ENCODE results near the gene ATP8A1. TPM values are rescaled to one million over a fixed set of nuclear protein-coding genes. Genes with fewer than 3 reads are reported as not detected.

Gene ATP8A1
- total and polyA plus RNA-seq, 2 of the 8 experiments (the other 6 are each of a cell fraction or from before 2014, with no cell fraction given): 3.7 to 14.9 TPM

DNA sequence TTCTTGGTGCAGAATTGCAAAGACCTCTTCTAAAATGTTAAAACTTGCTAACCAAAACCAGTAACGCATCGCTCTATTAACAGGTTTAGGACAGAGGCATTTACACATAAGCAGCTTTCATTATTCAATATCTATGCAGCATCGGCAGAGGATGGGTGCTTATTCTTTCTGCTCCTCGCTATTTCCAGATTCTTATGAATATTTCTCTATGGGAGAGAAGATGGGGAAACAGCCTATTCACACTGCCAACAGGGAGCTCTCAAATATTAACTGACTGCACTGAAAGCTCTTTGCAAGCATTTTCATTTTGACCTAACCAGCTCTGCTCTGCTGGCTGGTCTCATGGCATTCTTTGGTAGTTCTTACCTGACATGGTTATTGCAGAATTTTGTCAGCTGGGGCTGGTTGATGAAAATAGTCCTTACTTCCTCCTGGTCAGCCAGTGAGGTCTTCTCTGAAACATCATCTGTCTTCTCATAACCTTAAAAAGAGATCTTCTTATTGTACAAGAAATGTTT, 30.2 kb downstream of the ATP8A1 start:
- H2BK12ac ChIP-seq (ENCODE audit: low read depth, low read length): no peak overlapping the region
- H3K4me2 ChIP-seq (ENCODE audit: insufficient read depth in 1 of 2, low read depth in 2 of 2, low read length in 2 of 2): no peak overlapping the region
- no peak overlapping the region for H3K4me3 ChIP-seq (ENCODE audit: extremely low read depth in 1 of 4, insufficient read depth in 2 of 4, low read depth in 3 of 4, low read length in 4 of 4)
- H3K79me2 ChIP-seq (ENCODE audit: control insufficient read depth in 1 of 2, insufficient read depth in 2 of 2, low read length in 2 of 2): no peaks in the 10 kb centered on the region
- H3K4ac ChIP-seq (replicated peaks; ENCODE audit: insufficient read length, low read depth, low read length): no peak overlapping the region
- H3K9ac ChIP-seq (replicated peaks in 1 of 4; ENCODE audit: extremely low read depth in 1 of 4, low read depth in 3 of 4, low read length in 3 of 4): no peak overlapping the region
- no peak overlapping the region for H3K18ac ChIP-seq (ENCODE audit: extremely low read depth, low read length)
- no peak overlapping the region for H4K8ac ChIP-seq (ENCODE audit: extremely low read depth, insufficient read depth, low read length)
- ChIA-PET POLR2A (ENCODE audit: partially characterized antibody) (no interaction called here), CTCF (ENCODE audit: partially characterized antibody) (no interaction called here)
- no peaks in the 10 kb centered on the region for H3K9me3 ChIP-seq (ENCODE audit: insufficient read depth in 2 of 2, low read depth in 1 of 2, low read length in 1 of 2)
- H2BK120ac ChIP-seq (replicated peaks; ENCODE audit: low read depth, low read length): no peak overlapping the region
- no peak overlapping the region for H4K5ac ChIP-seq (ENCODE audit: insufficient read length, low read depth, low read length)
- H2AK5ac ChIP-seq (ENCODE audit: low read depth, low read length): no peak overlapping the region
- 77% methylated on average over 4 of the region's 4 CpGs; no CpG with 5 or more reads in 1 of the 2 experiments for WGBS, 2 experiments (ENCODE audit: extremely low coverage in 1 of 2, insufficient coverage in 1 of 2, insufficient read length in 1 of 2, insufficient replicate concordance in 2 of 2, low coverage in 1 of 2, low lambda C conversion rate in 2 of 2, missing lambda C conversion rate in 1 of 2)
- H4K91ac ChIP-seq (replicated peaks; ENCODE audit: insufficient read length, low read length): no peak overlapping the region
- H4K20me1 ChIP-seq (replicated peaks in 1 of 2; ENCODE audit: control insufficient read depth in 1 of 2, insufficient read depth in 2 of 2, low read length in 2 of 2): no peaks in the 10 kb centered on the region
- no peaks in the 10 kb centered on the region for H3K23me2 ChIP-seq (ENCODE audit: low read depth, low read length)
- H3K23ac ChIP-seq (ENCODE audit: insufficient read length): no peak overlapping the region
- H3K27ac ChIP-seq (ENCODE audit: low read depth, low read length): no peak overlapping the region
- H3K56ac ChIP-seq (replicated peaks; ENCODE audit: insufficient read length, low read depth, low read length): no peak overlapping the region
- no peaks in the 10 kb centered on the region for H3K79me1 ChIP-seq (ENCODE audit: low read depth, low read length)
- DNase-seq (ENCODE audit: low read depth in 1 of 2, low spot score in 2 of 2) (no peak), FAIRE-seq (no peak)
- H3K36me3 ChIP-seq (ENCODE audit: control insufficient read depth in 2 of 4, insufficient read depth in 4 of 4, low read length in 3 of 4): no peaks in the 10 kb centered on the region
- no peak overlapping the region for H2BK5ac ChIP-seq (ENCODE audit: low read depth, low read length)
- H3K27me3 ChIP-seq (replicated peaks in 1 of 4; ENCODE audit: control insufficient read depth in 3 of 4, extremely low read depth in 1 of 4, insufficient read depth in 3 of 4, low read length in 3 of 4): no peaks in the 10 kb centered on the region
- peaks cover 0 to 2% (median 0%) of the 10 kb centered on the region in 4 experiments; a peak in 1 of 7 replicates for H3K4me1 ChIP-seq (replicated peaks in 1 of 4; ENCODE audit: control insufficient read depth in 3 of 4, insufficient read depth in 4 of 4, low read length in 3 of 4)
- no peak overlapping the region for H2BK20ac ChIP-seq (ENCODE audit: low read length)
- no peak overlapping the region for H2BK15ac ChIP-seq (ENCODE audit: low read length)
- no peak overlapping the region for H2AFZ ChIP-seq (ENCODE audit: low read length)
- H3K14ac ChIP-seq (ENCODE audit: insufficient read length): no peak overlapping the region
- TF ChIP-seq MAFK (IDR thresholded peaks at IDR 0.05; ENCODE audit: low read depth, low read length): no peak
- TF ChIP-seq TAF7 (optimal IDR thresholded peaks at IDR 0.05; ENCODE audit: borderline replicate concordance, low read depth, low read length): no peak
- TF ChIP-seq POLR2AphosphoS5 (IDR thresholded peaks at IDR 0.05; ENCODE audit: low read depth, low read length): no peak
- TF ChIP-seq TEAD4 (IDR thresholded peaks at IDR 0.05; ENCODE audit: low read depth, low read length): no peak
- TF ChIP-seq CBX8 (IDR thresholded peaks at IDR 0.05; ENCODE audit: borderline replicate concordance, low read depth, low read length): no peak
- TF ChIP-seq, protein P1, sequence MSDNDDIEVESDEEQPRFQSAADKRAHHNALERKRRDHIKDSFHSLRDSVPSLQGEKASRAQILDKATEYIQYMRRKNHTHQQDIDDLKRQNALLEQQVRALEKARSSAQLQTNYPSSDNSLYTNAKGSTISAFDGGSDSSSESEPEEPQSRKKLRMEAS (IDR thresholded peaks at IDR 0.05): no peak
- no peak for TF ChIP-seq RAD21 (IDR thresholded peaks at IDR 0.05 in 1 of 2, conservative IDR thresholded peaks at IDR 0.05 in 1 of 2; ENCODE audit: low read depth in 2 of 2, low read length in 2 of 2)
- no peak for TF ChIP-seq TBP (IDR thresholded peaks at IDR 0.05; ENCODE audit: low read depth, low read length)
- no peak for TF ChIP-seq SP2 (IDR thresholded peaks at IDR 0.05; ENCODE audit: low read length)
- no peak for TF ChIP-seq CHD2 (IDR thresholded peaks at IDR 0.05; ENCODE audit: low read length)
- no peak for TF ChIP-seq SUZ12 (IDR thresholded peaks at IDR 0.05; ENCODE audit: low read length)
- no peak for TF ChIP-seq RXRA (IDR thresholded peaks at IDR 0.05; ENCODE audit: insufficient read depth, low read depth, low read length)
- no peak for TF ChIP-seq ZNF274 (IDR thresholded peaks at IDR 0.05; ENCODE audit: borderline replicate concordance, extremely low read depth, low read length)
- TF ChIP-seq BACH1 (IDR thresholded peaks at IDR 0.05; ENCODE audit: low read length): no peak
- TF ChIP-seq JUND (IDR thresholded peaks at IDR 0.05; ENCODE audit: low read length): no peak
